Psoas muscle (tissue), 8 donors: ENCODE data around the gene PUSL1. TPM values are rescaled to one million over a fixed set of nuclear protein-coding genes. Genes with fewer than 3 reads are reported as not detected.

ENCODE experiments used
- ATAC-seq, 4 donors: fragments of 200-7000 bp; cut with Tn5 transposase; one replicate each; pipeline ENCODE4 v1.9.1; 2020; ENCODE audit warnings: moderate library complexity in 3 of 4, mild to moderate bottlenecking in 2 of 4
- DNase-seq, 2 donors: peaks; one replicate each; pipeline ENCODE4 v3.0.0-alpha.2; 2020
- H3K27ac ChIP-seq: fragments of 200-600 bp; one replicate; pipeline ENCODE4 v1.8.0; 2022
- H3K27me3 ChIP-seq, 3 donors: fragments of 200-600 bp in 1 of 3; one replicate each; pipeline versions ENCODE4 v1.6.1 to v1.8.0; 2013 to 2022; ENCODE audit warnings: low read length in 2 of 3, mild to moderate bottlenecking in 2 of 3, moderate library complexity in 1 of 3; ENCODE audit not compliant: insufficient read depth in 3 of 3
- H3K36me3 ChIP-seq, 2 donors: fragments of 200-600 bp in 1 of 2; one replicate each; pipeline versions ENCODE4 v1.6.1 to v1.8.0; 2013 to 2022; ENCODE audit warnings: low read depth in 1 of 2, mild to moderate bottlenecking in 1 of 2, moderate library complexity in 1 of 2; ENCODE audit not compliant: insufficient read depth in 1 of 2
- H3K4me1 ChIP-seq: fragments of 200-600 bp; one replicate; pipeline ENCODE4 v1.8.0; 2022
- H3K4me3 ChIP-seq: fragments of 200-600 bp; one replicate; pipeline ENCODE4 v1.8.0; 2022; ENCODE audit warnings: mild to moderate bottlenecking
- H3K9me3 ChIP-seq: fragments of 200-600 bp; one replicate; pipeline ENCODE4 v1.8.0; 2022
- WGBS, 3 donors: extraction: QIAGEN DNeasy Blood & Tissue Kit; methylation state at CpG; one replicate each; pipeline versions ENCODE4 v1.1.6 to v1.1.7; 2013; 5-methylcytosine and 5-hydroxymethylcytosine counted together
- intact Hi-C, 2 donors: fragments of 100-400 bp; cut with DNase I; formaldehyde crosslinking; loops; one replicate each; pipeline versions ENCODE4 v1.11.0 to v1.14.2; 2022
- polyA plus RNA-seq, 3 donors: library from polyadenylated mRNA; stranded (reverse); fragments of 200-250 nt; gene quantifications; one replicate each; pipeline ENCODE4 v1.2.3, GENCODE V29; 2013
- total RNA-seq, 4 donors: library from RNA; stranded (reverse); fragmentation: NEBNext Ultra II Directional in 2 of 4; extraction: Animal tissue kit (Norgen Biotek cat#: 25700) in 2 of 4; gene quantifications; one replicate each; pipeline versions ENCODE4 v1.2.1 to v1.2.4, GENCODE V29; 2021 to 2023
- TF ChIP-seq, protein P1 (sequence below): fragments of 200-600 bp; IDR thresholded peaks from one replicate; pipeline ENCODE4 v1.8.0; 2022; ENCODE audit warnings: antibody characterized with exemption
- donor health status: healthy with polysubstance abuse.
- donor health status: DM: no; HTN: no; CAD: no; lungs with moderate emphysema.
- donor health status: Bipolar disorder and iron deficiency.
- donor health status: healthy.
- donor health status: DM: yes; HTN: yes; CAD: no.
- donor health status: DM: no; HTN: no; CAD: no.
- donor health status: DM: no; HTN: no; CAD: no.
- donor health status: DM: yes; HTN: yes; CAD: no.

The PUSL1 gene
- total and polyA plus RNA-seq, 7 donors, result 3.7 to 9.1 (median 7.3) TPM

GRCh38 chr1:1273209-1273511 lies 35.2 kb upstream of the PUSL1 start:
- ATAC-seq, result peak in 2 of 4 donors; percentile 8 to 14
- Histone ChIP-seq H3K27me3 (no peaks in the 10 kb centered on the region), H3K9me3 (no peaks in the 10 kb centered on the region), H3K4me3 (peak overlapping the region; percentile 71), H3K4me1 (peaks cover 45% of the 10 kb centered on the region), H3K36me3 (peaks cover 0 to 13% of the 10 kb centered on the region in 2 donors), H3K27ac (peak overlapping the region; percentile 88)
- intact Hi-C loops, result loop anchor here (2.0 to 10.0 kb wide), 4 partner anchors 41 to 238 kb away; partner anchors contain the start of genes B3GALT6 (in 2 of the 2), SDF4 (in 2 of the 2), C1orf159 (in 1 of the 2) and DVL1 (in 1 of the 2)
- peak in 1 of 2 donors; percentile 61 for DNase-seq
- 0% methylated on average over 23 to 31 of the region's 31 CpGs for WGBS, 3 donors
- TF ChIP-seq, protein P1, sequence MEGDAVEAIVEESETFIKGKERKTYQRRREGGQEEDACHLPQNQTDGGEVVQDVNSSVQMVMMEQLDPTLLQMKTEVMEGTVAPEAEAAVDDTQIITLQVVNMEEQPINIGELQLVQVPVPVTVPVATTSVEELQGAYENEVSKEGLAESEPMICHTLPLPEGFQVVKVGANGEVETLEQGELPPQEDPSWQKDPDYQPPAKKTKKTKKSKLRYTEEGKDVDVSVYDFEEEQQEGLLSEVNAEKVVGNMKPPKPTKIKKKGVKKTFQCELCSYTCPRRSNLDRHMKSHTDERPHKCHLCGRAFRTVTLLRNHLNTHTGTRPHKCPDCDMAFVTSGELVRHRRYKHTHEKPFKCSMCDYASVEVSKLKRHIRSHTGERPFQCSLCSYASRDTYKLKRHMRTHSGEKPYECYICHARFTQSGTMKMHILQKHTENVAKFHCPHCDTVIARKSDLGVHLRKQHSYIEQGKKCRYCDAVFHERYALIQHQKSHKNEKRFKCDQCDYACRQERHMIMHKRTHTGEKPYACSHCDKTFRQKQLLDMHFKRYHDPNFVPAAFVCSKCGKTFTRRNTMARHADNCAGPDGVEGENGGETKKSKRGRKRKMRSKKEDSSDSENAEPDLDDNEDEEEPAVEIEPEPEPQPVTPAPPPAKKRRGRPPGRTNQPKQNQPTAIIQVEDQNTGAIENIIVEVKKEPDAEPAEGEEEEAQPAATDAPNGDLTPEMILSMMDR, result no peak

GRCh38 chr1:1273512-1274298 lies 34.7 kb upstream of the PUSL1 start, which contains the start of gene UBE2J2:
Gene UBE2J2 (minus strand): TSS chr1:1273854. CDS start chr1:1267992, 5,862 bp downstream.
- H3K36me3 ChIP-seq, result peaks cover 0 to 9% of the 10 kb centered on the region in 2 donors
- peak within 1 kb of the TSS; percentile 88 for H3K27ac ChIP-seq
- H3K4me1 ChIP-seq, result peaks cover 45% of the 10 kb centered on the region
- WGBS, 3 donors, result 0% methylated on average over 45 to 105 of the region's 105 CpGs
- peak; percentile 94 to 98 for DNase-seq
- no peaks in the 10 kb centered on the region for H3K27me3 ChIP-seq
- intact Hi-C loops, result loop anchor here (2.0 to 10.0 kb wide), 4 partner anchors 41 to 239 kb away; partner anchors contain the start of genes B3GALT6 (in 2 of the 2), SDF4 (in 2 of the 2), C1orf159 (in 1 of the 2) and DVL1 (in 1 of the 2)
- peak; percentile 97 to 98 (median 98) for ATAC-seq
- H3K4me3 ChIP-seq, result peak within 1 kb of the TSS; percentile 71
- TF ChIP-seq, protein P1, result no peak
- no peaks in the 10 kb centered on the region for H3K9me3 ChIP-seq

DNA sequence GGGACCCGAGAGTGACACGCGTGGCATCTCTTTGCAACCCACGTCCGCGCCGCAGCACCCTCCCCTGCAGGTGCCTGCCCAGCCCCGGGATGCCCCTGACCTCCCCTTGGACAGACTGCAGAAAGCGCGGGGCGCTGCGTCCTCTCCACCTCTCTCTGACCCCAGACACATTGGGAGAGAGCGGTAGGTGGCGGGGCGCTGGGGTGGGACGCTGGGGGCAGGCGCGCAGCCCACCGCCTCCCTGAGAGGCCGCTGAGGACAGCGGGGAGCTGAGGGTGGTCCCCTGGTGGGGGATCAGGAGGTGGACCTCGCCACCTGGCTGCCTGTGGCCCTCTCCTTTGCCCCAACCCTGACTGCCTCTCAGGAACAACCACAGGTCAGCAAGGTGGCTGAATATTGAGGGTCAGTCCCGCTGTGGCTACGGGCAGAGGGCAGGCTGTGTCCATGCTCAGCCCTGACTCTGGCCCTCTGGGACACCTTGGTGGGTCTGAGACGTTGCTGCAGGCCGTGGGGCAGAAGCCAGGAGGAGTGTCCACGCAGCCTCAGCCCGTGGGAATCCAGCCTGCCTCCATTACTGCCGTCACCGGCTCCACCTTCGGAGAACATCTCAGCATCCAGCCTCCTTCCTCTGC lies 34.0 kb upstream of the PUSL1 start:
- Histone ChIP-seq H3K27me3 (no peaks in the 10 kb centered on the region), H3K27ac (peak overlapping the region; percentile 88), H3K4me1 (peaks cover 43% of the 10 kb centered on the region), H3K9me3 (no peaks in the 10 kb centered on the region), H3K36me3 (peaks cover 0 to 8% of the 10 kb centered on the region in 2 donors), H3K4me3 (peak overlapping the region; percentile 71)
- DNase-seq (no peak), ATAC-seq (peak in 3 of 4 donors; percentile 0 to 6 (median 5))
- WGBS, 3 donors, result 11 to 20% (median 11%) methylated on average over 29 to 31 of the region's 31 CpGs
- intact Hi-C loops, result loop anchor here (5.0 to 10.0 kb wide), 3 partner anchors 42 to 240 kb away; partner anchors contain the start of genes B3GALT6 (in 2 of the 2), SDF4 (in 2 of the 2) and C1orf159 (in 1 of the 2)
- TF ChIP-seq, protein P1, result no peak

GRCh38 chr1:1274931-1275431 lies 33.4 kb upstream of the PUSL1 start:
- TF ChIP-seq, protein P1, result no peak
- DNase-seq, result no peak
- Histone ChIP-seq H3K4me1 (peaks cover 37% of the 10 kb centered on the region), H3K36me3 (peaks cover 0 to 8% of the 10 kb centered on the region in 2 donors), H3K27ac (no peak overlapping the region), H3K4me3 (peak overlapping the region; percentile 71), H3K9me3 (no peaks in the 10 kb centered on the region), H3K27me3 (no peaks in the 10 kb centered on the region)
- no peak for ATAC-seq
- intact Hi-C loops, result loop anchor here (5.0 to 10.0 kb wide), 3 partner anchors 43 to 240 kb away; partner anchors contain the start of genes B3GALT6 (in 2 of the 2), SDF4 (in 2 of the 2) and C1orf159 (in 1 of the 2)
- WGBS, 3 donors, result 81 to 86% (median 82%) methylated on average over 15 of the region's 15 CpGs
